ENCODE measurements around the gene CD24. TPM values are rescaled to one million over a fixed set of nuclear protein-coding genes. Genes with fewer than 3 reads are reported as not detected.

CD24 gene, protein sequence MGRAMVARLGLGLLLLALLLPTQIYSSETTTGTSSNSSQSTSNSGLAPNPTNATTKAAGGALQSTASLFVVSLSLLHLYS
- total RNA-seq (2022; extraction: Qiagen RNA extraction): 236 to 302 TPM (median 282 TPM) in 5 replicates

DNA sequence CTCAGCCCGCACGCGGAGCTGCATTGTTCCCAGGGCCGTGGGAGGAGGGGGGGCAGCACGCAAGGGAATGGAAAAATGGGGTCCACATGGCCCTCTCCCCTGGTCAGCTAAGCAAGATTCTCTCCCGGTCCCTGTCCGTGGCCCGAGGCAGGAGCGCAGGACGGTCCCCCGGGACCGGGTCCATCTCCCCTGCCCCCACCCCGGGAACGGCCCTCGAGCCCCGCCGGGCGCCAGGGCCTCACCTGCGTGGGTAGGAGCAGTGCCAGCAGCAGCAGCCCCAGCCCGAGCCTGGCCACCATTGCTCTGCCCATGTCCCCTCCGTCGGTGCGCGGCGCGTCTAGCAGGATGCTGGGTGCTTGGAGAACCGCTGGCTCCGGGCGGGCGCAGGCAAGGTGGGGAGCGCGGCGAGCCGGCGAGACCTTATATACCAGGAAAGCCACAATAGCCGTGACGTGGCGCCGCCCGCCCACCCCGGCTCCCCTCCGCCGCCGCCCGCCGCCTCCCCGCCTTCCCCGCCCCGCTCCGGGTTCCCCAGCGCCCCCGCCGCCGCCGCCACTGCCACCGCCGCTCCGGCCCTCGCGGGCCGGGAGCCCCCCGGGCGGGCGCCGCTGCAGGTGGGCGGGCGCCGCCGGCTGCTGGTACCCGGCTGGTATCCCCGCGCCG lies at the start of gene CD24:
TSS of gene CD24 (minus strand) at position 394 of the 663 bp plus-strand sequence. CDS start at position 311, 83 bp downstream.

Other genes with a start within 250 kb of the CD24 start
- gene MTRES1, start 53.5 kb upstream of the CD24 start, total RNA-seq (2022; extraction: Qiagen RNA extraction): 8.6 to 12.0 TPM (median 9.8 TPM) in 5 replicates
- 2.9 to 3.5 TPM (median 3.1 TPM) in 5 replicates for gene BEND3, start 140.8 kb upstream of the CD24 start, total RNA-seq (2022; extraction: Qiagen RNA extraction)